Esophagus squamous epithelium (tissue), 5 donors: ENCODE results near the gene PITPNB. TPM values are rescaled to one million over a fixed set of nuclear protein-coding genes. Genes with fewer than 3 reads are reported as not detected.

Experiments
- DNase-seq: peaks from one replicate; lab custom pipeline; 2025; lab: John Stamatoyannopoulos, UW
- H3K27ac ChIP-seq, 4 donors: fragments of 200-600 bp; sonication (generic); one replicate each; pipeline ENCODE4 v1.5.1; 2016 to 2019; ENCODE audit warnings: mild to moderate bottlenecking in 1 of 4
- H3K27me3 ChIP-seq, 4 donors: fragments of 200-600 bp; sonication (generic); 1 replicate in 3 of 4; 2 replicates in 1 of 4; pipeline versions ENCODE4 v1.5.1 to v1.6.0; 2017 to 2021; ENCODE audit warnings: antibody characterized with exemption in 1 of 4
- H3K36me3 ChIP-seq, 3 donors: fragments of 200-600 bp; sonication (generic); one replicate each; pipeline ENCODE4 v1.5.1; 2016 to 2019
- H3K4me1 ChIP-seq, 3 donors: fragments of 200-600 bp; sonication (generic); one replicate each; pipeline ENCODE4 v1.5.1; 2017 to 2019
- H3K4me3 ChIP-seq, 4 donors: fragments of 200-600 bp; sonication (generic); 1 replicate in 3 of 4; 2 replicates in 1 of 4; pipeline ENCODE4 v1.5.1; 2016 to 2019; ENCODE audit warnings: mild to moderate bottlenecking in 2 of 4, moderate library complexity in 1 of 4
- H3K9me3 ChIP-seq, 3 donors: fragments of 200-600 bp; sonication (generic); one replicate each; pipeline ENCODE4 v1.5.1; 2016 to 2019
- CTCF ChIP-seq, 6 experiments: fragments of 450-650 bp in 4 of 6; fragments of 200-600 bp in 2 of 6; sonication (generic) in 2 of 6; IDR thresholded peaks; one replicate each; pipeline ENCODE4 v1.5.1; 2016 to 2019; ENCODE audit warnings: antibody characterized with exemption in 6 of 6, mild to moderate bottlenecking in 4 of 6, moderate library complexity in 4 of 6
- POLR2A ChIP-seq, 4 donors: fragments of 450-650 bp; IDR thresholded peaks; one replicate each; pipeline ENCODE4 v1.6.1; 2017; ENCODE audit warnings: antibody characterized with exemption in 4 of 4, mild to moderate bottlenecking in 4 of 4, moderate library complexity in 3 of 4
- WGBS, 2 donors: methylation state at CpG; one replicate each; pipeline ENCODE4 v1.1.5; 2018; 5-methylcytosine and 5-hydroxymethylcytosine counted together
- intact Hi-C: fragments of 100-400 bp; cut with DNase I; formaldehyde crosslinking; loops from one replicate; pipeline ENCODE4 v1.15.0; 2022
- total RNA-seq, 4 donors: library from RNA; depleted of rRNA; stranded (reverse); fragments of >200 nt; gene quantifications; one replicate each; pipeline ENCODE4 v1.1.0, GENCODE V29; 2016
- donor health status: DM: yes; HTN: yes; CAD: no.

The PITPNB gene
- total RNA-seq, 4 donors from 2014 or later: 26.4 to 68.9 (median 46.4) TPM

DNA sequence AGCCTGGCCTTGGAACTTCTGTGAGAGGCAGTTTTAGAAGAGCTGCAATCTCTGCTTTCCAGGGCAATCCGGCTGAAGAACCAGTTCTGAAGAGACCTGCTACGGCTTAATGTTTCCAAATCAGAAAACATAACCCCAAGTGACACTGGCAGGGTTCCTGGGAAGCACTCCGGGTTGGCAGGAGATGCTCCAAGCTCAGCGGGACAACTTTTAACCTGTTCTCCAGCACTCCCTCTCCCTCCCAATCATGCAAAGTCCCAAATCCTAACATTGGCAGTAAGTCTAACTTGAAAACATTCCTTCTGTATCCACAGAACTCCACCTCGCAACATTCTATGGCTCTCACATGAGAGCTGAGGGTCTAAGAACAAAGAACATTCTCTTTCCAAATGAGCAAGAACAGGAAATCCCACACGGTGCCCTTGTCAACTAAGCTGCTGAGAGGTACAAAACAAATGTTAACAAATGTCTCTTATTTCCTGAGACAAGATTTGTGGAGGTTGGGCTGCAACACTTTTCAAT, 69.0 kb downstream of the PITPNB start:
- peak overlapping the region; percentile 11 to 68 (median 64) for H3K27ac ChIP-seq
- no peak overlapping the region for H3K4me3 ChIP-seq
- no peak for DNase-seq
- intact Hi-C loops: no loop called here
- peaks cover 8 to 37% (median 10%) of the 10 kb centered on the region in 3 donors for H3K4me1 ChIP-seq
- WGBS, 2 donors: 14 to 30% methylated on average over 4 to 6 of the region's 6 CpGs
- H3K27me3 ChIP-seq: no peaks in the 10 kb centered on the region
- H3K36me3 ChIP-seq: peaks cover 0 to 95% (median 9%) of the 10 kb centered on the region in 3 donors
- TF ChIP-seq CTCF (IDR thresholded peaks at IDR 0.05) (no peak), POLR2A (IDR thresholded peaks at IDR 0.05) (no peak)
- H3K9me3 ChIP-seq: no peaks in the 10 kb centered on the region

DNA sequence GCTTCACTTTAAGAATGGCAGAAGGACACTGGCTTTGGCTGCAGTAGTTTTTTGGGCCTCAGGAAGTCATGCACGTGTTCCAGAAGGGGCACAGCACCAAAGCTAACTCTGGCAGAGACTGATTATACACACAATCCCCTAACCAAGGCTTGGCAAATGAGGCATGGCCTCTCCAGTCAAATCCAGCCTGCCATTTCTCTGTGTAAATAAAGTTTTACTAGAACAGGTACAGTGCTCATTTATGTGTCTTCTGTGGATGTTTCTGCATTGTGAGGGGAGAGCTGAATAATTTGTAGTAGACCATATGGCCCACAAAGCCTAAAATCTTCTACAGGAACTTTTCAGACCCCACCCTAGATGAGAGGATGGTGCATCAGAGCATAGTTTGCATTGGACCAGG, 71.1 kb downstream of the PITPNB start:
- intact Hi-C loops: no loop called here
- no peaks in the 10 kb centered on the region for H3K27me3 ChIP-seq
- no peaks in the 10 kb centered on the region for H3K9me3 ChIP-seq
- peaks cover 0 to 91% (median 9%) of the 10 kb centered on the region in 3 donors for H3K36me3 ChIP-seq
- WGBS, 2 donors: 100% methylated on average over 1 of the region's 1 CpG; no CpG with 5 or more reads in 1 of the 2 donors
- H3K4me1 ChIP-seq: peaks cover 8 to 29% (median 10%) of the 10 kb centered on the region in 3 donors
- DNase-seq: no peak
- TF ChIP-seq CTCF (IDR thresholded peaks at IDR 0.05): no peak
- TF ChIP-seq POLR2A (IDR thresholded peaks at IDR 0.05): no peak
- H3K4me3 ChIP-seq: no peak overlapping the region
- no peak overlapping the region for H3K27ac ChIP-seq

DNA sequence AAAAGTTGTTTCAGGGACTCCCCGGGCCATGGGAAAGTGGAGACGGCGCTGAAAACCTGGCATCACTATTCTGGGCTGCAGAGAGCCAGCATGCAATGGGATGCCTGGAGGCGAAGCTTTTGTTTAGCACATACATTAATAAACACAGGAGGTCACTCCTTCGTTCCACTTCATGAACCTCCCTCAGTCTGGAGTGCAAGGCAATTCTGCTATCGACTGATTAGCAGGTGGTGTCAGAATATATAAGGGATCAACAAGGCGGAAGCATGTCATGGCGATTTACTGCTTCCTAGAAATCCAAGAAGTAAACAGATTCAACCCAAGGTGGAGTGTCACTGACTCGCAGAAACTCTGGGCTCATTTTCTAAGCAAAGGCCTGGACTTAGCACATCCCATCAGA, 72.1 kb downstream of the PITPNB start:
- intact Hi-C loops: no loop called here
- no peak overlapping the region for H3K27ac ChIP-seq
- H3K27me3 ChIP-seq: no peaks in the 10 kb centered on the region
- peaks cover 8 to 36% (median 12%) of the 10 kb centered on the region in 3 donors for H3K4me1 ChIP-seq
- no peak overlapping the region for H3K4me3 ChIP-seq
- DNase-seq: no peak
- no peak for TF ChIP-seq CTCF (IDR thresholded peaks at IDR 0.05)
- no peak for TF ChIP-seq POLR2A (IDR thresholded peaks at IDR 0.05)
- peaks cover 0 to 80% (median 4%) of the 10 kb centered on the region in 3 donors for H3K36me3 ChIP-seq
- H3K9me3 ChIP-seq: no peaks in the 10 kb centered on the region
- 78 to 87% methylated on average over 7 to 8 of the region's 9 CpGs for WGBS, 2 donors

DNA sequence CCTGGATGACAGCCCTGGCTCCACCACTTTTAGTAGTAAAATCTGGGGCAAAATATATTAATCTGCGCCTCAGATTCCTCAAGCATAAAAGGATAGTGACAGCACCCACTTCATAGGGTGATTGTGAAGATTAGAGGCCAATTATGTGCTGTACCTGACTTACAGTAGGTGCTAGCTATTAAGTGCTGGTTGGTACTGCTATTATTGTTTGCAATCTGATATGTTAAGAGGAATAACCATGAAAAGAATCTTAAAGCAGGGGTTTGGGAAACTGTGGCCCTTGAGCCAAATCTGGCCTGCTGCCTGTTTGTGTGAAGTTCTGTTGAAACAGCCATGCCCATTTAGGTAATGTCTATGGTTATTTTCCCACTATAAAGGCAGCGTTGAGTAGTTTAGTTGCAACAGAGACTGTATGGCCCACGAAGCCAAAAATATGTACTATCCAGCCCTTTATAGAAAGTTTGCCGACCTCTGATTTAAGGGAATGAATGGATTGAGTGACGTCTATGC, 72.8 kb downstream of the PITPNB start:
- Histone ChIP-seq H3K27ac (no peak overlapping the region), H3K27me3 (no peaks in the 10 kb centered on the region), H3K9me3 (no peaks in the 10 kb centered on the region), H3K4me3 (no peak overlapping the region), H3K36me3 (peaks cover 0 to 74% (median 0%) of the 10 kb centered on the region in 3 donors), H3K4me1 (peaks cover 8 to 36% (median 12%) of the 10 kb centered on the region in 3 donors)
- no peak for DNase-seq
- intact Hi-C loops: no loop called here
- WGBS, 2 donors: 78 to 100% methylated on average over 1 to 4 of the region's 5 CpGs
- no peak for TF ChIP-seq CTCF (IDR thresholded peaks at IDR 0.05)
- TF ChIP-seq POLR2A (IDR thresholded peaks at IDR 0.05): no peak

DNA sequence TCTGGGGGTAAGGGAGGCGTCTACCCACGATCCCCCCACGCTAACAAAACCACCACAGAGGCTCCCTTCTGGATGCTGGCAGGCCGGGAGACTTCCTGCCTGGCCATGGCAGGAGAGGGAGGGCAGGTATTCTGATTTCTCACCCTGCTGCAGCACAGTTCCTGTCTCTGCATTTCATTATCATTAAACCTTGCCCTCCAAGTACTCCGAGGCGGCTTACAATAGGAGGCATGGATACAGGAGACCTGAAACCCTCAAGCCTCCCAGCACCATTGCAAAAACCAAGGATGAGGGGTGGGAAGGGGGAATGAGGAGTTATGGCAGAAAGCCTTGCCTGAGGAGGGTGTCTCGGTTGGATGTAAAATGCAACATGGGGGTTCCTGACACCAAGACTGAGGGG, 73.4 kb downstream of the PITPNB start:
- no peak overlapping the region for H3K4me3 ChIP-seq
- peaks cover 8 to 35% (median 12%) of the 10 kb centered on the region in 3 donors for H3K4me1 ChIP-seq
- no peaks in the 10 kb centered on the region for H3K27me3 ChIP-seq
- no peaks in the 10 kb centered on the region for H3K9me3 ChIP-seq
- TF ChIP-seq POLR2A (IDR thresholded peaks at IDR 0.05) (no peak), CTCF (IDR thresholded peaks at IDR 0.05) (no peak)
- 81 to 96% methylated on average over 3 to 4 of the region's 7 CpGs for WGBS, 2 donors
- intact Hi-C loops: no loop called here
- H3K27ac ChIP-seq: no peak overlapping the region
- H3K36me3 ChIP-seq: peaks cover 0 to 74% (median 0%) of the 10 kb centered on the region in 3 donors
- DNase-seq: no peak
